Naive thymus-derived CD4-positive, alpha-beta T cell (primary cell): Measurements from ENCODE around the gene KRT34. TPM values are rescaled to one million over a fixed set of nuclear protein-coding genes. Genes with fewer than 3 reads are reported as not detected.

Experiments used
- ATAC-seq: fragments of 150-1000 bp; cut with Tn5 transposase; 2 replicates; pipeline ENCODE4 v1.10.0; 2021; ENCODE audit warnings: mild to moderate bottlenecking, moderate library complexity
- CTCF ChIA-PET: fragments of 350-600 bp; sonication (Branson Sonifier 250); formaldehyde crosslinking; loops from one replicate; lab custom pipeline; 2021; ENCODE audit warnings: antibody characterized with exemption; lab: Charles Lee
- POLR2A ChIA-PET: fragments of 350-600 bp; sonication (Branson Sonifier 250); formaldehyde crosslinking; loops from one replicate; lab custom pipeline; 2021; ENCODE audit warnings: antibody characterized with exemption, inconsistent platforms; lab: Charles Lee
- DNase-seq, 9 donors: peaks; one replicate each; pipeline versions ENCODE4 v3.0.0 to v3.0.0-alpha.2; 2020 to 2022; ENCODE audit warnings: mixed read lengths in 1 of 9
- H3K27ac ChIP-seq: one replicate; pipeline ENCODE4 v1.7.0; 2013; ENCODE audit warnings: mild to moderate bottlenecking, low read depth, low read length, moderate library complexity
- H3K27me3 ChIP-seq, 2 donors: one replicate each; pipeline ENCODE4 v1.7.0; 2013; ENCODE audit warnings: low read length in 2 of 2, mild to moderate bottlenecking in 2 of 2, moderate library complexity in 2 of 2; ENCODE audit not compliant: control insufficient read depth in 2 of 2, insufficient read depth in 2 of 2
- H3K36me3 ChIP-seq, 3 experiments: 1 replicate in 2 of 3; 2 replicates in 1 of 3; pipeline ENCODE4 v1.7.0; 2013; ENCODE audit warnings: low read length in 3 of 3, mild to moderate bottlenecking in 3 of 3, moderate library complexity in 1 of 3; ENCODE audit not compliant: insufficient read depth in 3 of 3, control insufficient read depth in 2 of 3
- H3K4me1 ChIP-seq, 2 donors: one replicate each; pipeline ENCODE4 v1.7.0; 2013; ENCODE audit warnings: low read length in 2 of 2, mild to moderate bottlenecking in 2 of 2, moderate library complexity in 1 of 2; ENCODE audit not compliant: control insufficient read depth in 2 of 2, insufficient read depth in 2 of 2
- H3K4me3 ChIP-seq: 2 replicates; pipeline ENCODE4 v1.7.0; 2013; ENCODE audit warnings: mild to moderate bottlenecking, low read length
- H3K9me3 ChIP-seq, 3 experiments: 1 replicate in 2 of 3; 2 replicates in 1 of 3; pipeline ENCODE4 v1.7.0; 2013; ENCODE audit warnings: low read length in 3 of 3; ENCODE audit not compliant: control insufficient read depth in 2 of 3
- H3K27ac Mint-ChIP-seq, 9 donors: one replicate each; pipeline ENCODE4 v1.8.0; 2020 to 2022; ENCODE audit warnings: mixed read lengths in 9 of 9, mild to moderate bottlenecking in 8 of 9, moderate library complexity in 5 of 9, inconsistent platforms in 2 of 9
- H3K27me3 Mint-ChIP-seq, 5 donors: one replicate each; pipeline ENCODE4 v1.8.0; 2021 to 2022; ENCODE audit warnings: mixed read lengths in 5 of 5, mild to moderate bottlenecking in 1 of 5
- H3K36me3 Mint-ChIP-seq, 5 donors: one replicate each; pipeline ENCODE4 v1.8.0; 2020 to 2022; ENCODE audit warnings: mixed read lengths in 5 of 5, mild to moderate bottlenecking in 3 of 5, inconsistent platforms in 1 of 5
- H3K4me1 Mint-ChIP-seq, 7 donors: one replicate each; pipeline ENCODE4 v1.8.0; 2020 to 2022; ENCODE audit warnings: mixed read lengths in 7 of 7, mild to moderate bottlenecking in 3 of 7, inconsistent platforms in 1 of 7
- H3K4me3 Mint-ChIP-seq, 10 donors: one replicate each; pipeline ENCODE4 v1.8.0; 2020 to 2022; ENCODE audit warnings: mild to moderate bottlenecking in 10 of 10, mixed read lengths in 10 of 10, moderate library complexity in 6 of 10, inconsistent platforms in 2 of 10
- H3K9me3 Mint-ChIP-seq, 11 donors: one replicate each; pipeline ENCODE4 v1.8.0; 2020 to 2022; ENCODE audit warnings: mixed read lengths in 11 of 11, mild to moderate bottlenecking in 4 of 11, inconsistent platforms in 1 of 11, moderate library complexity in 1 of 11
- intact Hi-C, 2 donors: fragments of 100-400 bp; cut with micrococcal nuclease; formaldehyde crosslinking; loops; one replicate each; pipeline ENCODE4 v1.15.1; 2023
- polyA plus RNA-seq, 2 donors: library from polyadenylated mRNA; unstranded; fragments of 300-500 nt; fragmentation: Illumina TruSeq; gene quantifications; one replicate each; pipeline ENCODE4 v1.2.3, GENCODE V29; 2021
- total RNA-seq, 6 experiments: library from RNA in 5 of 6; stranded (reverse) in 5 of 6; gene quantifications; 1 replicate in 5 of 6; 2 replicates in 1 of 6; pipeline ENCODE4 v1.2.3 and lab custom pipeline; 2021 to 2026

The KRT34 gene
- total and polyA plus RNA-seq, 7 experiments from 2014 or later = not detected

- H3K27me3 ChIP-seq = no peaks in the 10 kb centered on the region
- peak overlapping the region in 1 of 9 donors; percentile 83 for H3K27ac Mint-ChIP-seq
These were observed 39.5 kb upstream of the KRT34 start for GRCh38 chr17:41421617-41422016.

DNA sequence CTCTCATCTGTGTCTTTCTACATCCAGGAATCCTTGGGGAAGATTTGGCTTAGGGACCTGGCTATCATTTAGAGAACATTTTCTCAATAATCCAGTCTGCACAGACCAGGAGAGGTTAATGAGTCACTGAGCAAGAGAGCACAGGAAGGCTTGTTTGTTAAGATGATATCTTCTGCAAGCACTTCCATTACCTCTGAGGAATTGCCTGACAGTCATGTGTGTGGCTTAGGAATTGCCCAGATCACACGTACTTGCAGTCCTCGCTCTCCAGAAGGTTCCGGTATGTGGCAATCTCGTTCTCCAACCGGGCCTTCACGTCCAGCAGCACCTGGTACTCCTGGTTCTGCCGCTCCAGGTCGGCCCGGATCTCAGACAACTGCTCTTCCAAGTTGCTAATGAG, 39.0 kb upstream of the KRT34 start:
- intact Hi-C loops = no loop called here
- peak overlapping the region in 1 of 9 donors; percentile 83 for H3K27ac Mint-ChIP-seq

More at GRCh38 chr17:41421617-41422016, 39.5 kb upstream of the KRT34 start:
- H3K9me3 Mint-ChIP-seq = no peaks in the 10 kb centered on the region
- intact Hi-C loops = no loop called here
- H3K36me3 Mint-ChIP-seq = no peaks in the 10 kb centered on the region
- H3K4me3 Mint-ChIP-seq = no peak overlapping the region
- H3K36me3 ChIP-seq = no peaks in the 10 kb centered on the region
- H3K4me1 ChIP-seq = peaks cover 0 to 6% of the 10 kb centered on the region in 2 donors
- H3K27ac ChIP-seq = no peak overlapping the region
- H3K4me3 ChIP-seq = no peak overlapping the region
- peaks cover 0 to 15% (median 9%) of the 10 kb centered on the region in 7 donors for H3K4me1 Mint-ChIP-seq
- ChIA-PET POLR2A (no interaction called here), CTCF (no interaction called here)
- no peak for DNase-seq
- no peaks in the 10 kb centered on the region for H3K9me3 ChIP-seq
- no peak for ATAC-seq
- peaks cover 0 to 2% (median 0%) of the 10 kb centered on the region in 5 donors for H3K27me3 Mint-ChIP-seq

GRCh38 chr17:41420134-41420533, 38.0 kb upstream of the KRT34 start:
- Histone ChIP-seq H3K27me3 (no peaks in the 10 kb centered on the region), H3K27ac (no peak overlapping the region), H3K9me3 (no peaks in the 10 kb centered on the region), H3K4me1 (peaks cover 0 to 6% of the 10 kb centered on the region in 2 donors), H3K4me3 (no peak overlapping the region), H3K36me3 (no peaks in the 10 kb centered on the region)
- Mint-ChIP-seq H3K27ac (peak overlapping the region in 1 of 9 donors; percentile 84), H3K4me3 (no peak overlapping the region), H3K36me3 (no peaks in the 10 kb centered on the region), H3K9me3 (no peaks in the 10 kb centered on the region), H3K27me3 (no peaks in the 10 kb centered on the region), H3K4me1 (peaks cover 0 to 19% (median 9%) of the 10 kb centered on the region in 7 donors)
- POLR2A ChIA-PET = no interaction called here
- ATAC-seq (no peak), DNase-seq (no peak)
- intact Hi-C loops = no loop called here
- CTCF ChIA-PET = interaction anchor here (0.7 to 1.2 kb wide), 2 partner anchors 25 to 98 kb away, joined by 3 read pairs; no protein-coding TSS in a partner anchor

More for the DNA sequence above, 39.0 kb upstream of the KRT34 start:
- DNase-seq (no peak), ATAC-seq (no peak)
- POLR2A ChIA-PET = no interaction called here
- no peaks in the 10 kb centered on the region for H3K36me3 Mint-ChIP-seq
- Histone ChIP-seq H3K27ac (no peak overlapping the region), H3K9me3 (no peaks in the 10 kb centered on the region), H3K4me3 (no peak overlapping the region), H3K4me1 (peaks cover 0 to 6% of the 10 kb centered on the region in 2 donors), H3K36me3 (no peaks in the 10 kb centered on the region), H3K27me3 (no peaks in the 10 kb centered on the region)
- no peaks in the 10 kb centered on the region for H3K9me3 Mint-ChIP-seq
- peaks cover 0 to 2% (median 0%) of the 10 kb centered on the region in 5 donors for H3K27me3 Mint-ChIP-seq
- CTCF ChIA-PET = no interaction called here
- H3K4me1 Mint-ChIP-seq = peaks cover 0 to 19% (median 9%) of the 10 kb centered on the region in 7 donors
- no peak overlapping the region for H3K4me3 Mint-ChIP-seq

DNA sequence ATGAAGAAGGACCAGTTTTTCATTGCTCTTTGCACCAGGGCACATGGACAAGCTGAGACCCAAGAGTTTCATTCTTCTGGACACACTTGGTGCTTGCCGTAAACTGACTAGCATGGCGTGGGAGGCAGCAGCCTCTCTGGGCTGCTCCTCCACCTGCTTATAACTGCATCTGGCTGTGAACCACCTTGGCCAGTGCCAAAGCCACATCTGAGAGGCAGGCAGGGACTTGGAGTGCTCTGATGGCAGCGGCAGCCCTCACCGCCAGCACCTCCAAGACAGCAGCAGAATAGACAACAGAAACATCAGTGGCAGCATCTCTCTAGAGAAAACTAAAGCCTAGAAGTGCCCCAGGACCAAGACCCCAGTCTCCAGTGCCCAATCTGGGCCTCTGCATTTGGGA, 37.6 kb upstream of the KRT34 start:
- no peak overlapping the region for H3K4me3 Mint-ChIP-seq
- H3K4me1 Mint-ChIP-seq = peaks cover 0 to 19% (median 9%) of the 10 kb centered on the region in 7 donors
- Histone ChIP-seq H3K27ac (no peak overlapping the region), H3K4me1 (peaks cover 0 to 6% of the 10 kb centered on the region in 2 donors), H3K27me3 (no peaks in the 10 kb centered on the region), H3K4me3 (no peak overlapping the region), H3K9me3 (no peaks in the 10 kb centered on the region), H3K36me3 (no peaks in the 10 kb centered on the region)
- H3K27me3 Mint-ChIP-seq = no peaks in the 10 kb centered on the region
- ChIA-PET POLR2A (no interaction called here), CTCF (interaction anchor here (0.7 to 1.2 kb wide), 2 partner anchors 25 to 97 kb away, joined by 3 read pairs; no protein-coding TSS in a partner anchor)
- DNase-seq (no peak), ATAC-seq (no peak)
- H3K27ac Mint-ChIP-seq = no peak overlapping the region
- intact Hi-C loops = no loop called here
- no peaks in the 10 kb centered on the region for H3K9me3 Mint-ChIP-seq
- no peaks in the 10 kb centered on the region for H3K36me3 Mint-ChIP-seq

DNA sequence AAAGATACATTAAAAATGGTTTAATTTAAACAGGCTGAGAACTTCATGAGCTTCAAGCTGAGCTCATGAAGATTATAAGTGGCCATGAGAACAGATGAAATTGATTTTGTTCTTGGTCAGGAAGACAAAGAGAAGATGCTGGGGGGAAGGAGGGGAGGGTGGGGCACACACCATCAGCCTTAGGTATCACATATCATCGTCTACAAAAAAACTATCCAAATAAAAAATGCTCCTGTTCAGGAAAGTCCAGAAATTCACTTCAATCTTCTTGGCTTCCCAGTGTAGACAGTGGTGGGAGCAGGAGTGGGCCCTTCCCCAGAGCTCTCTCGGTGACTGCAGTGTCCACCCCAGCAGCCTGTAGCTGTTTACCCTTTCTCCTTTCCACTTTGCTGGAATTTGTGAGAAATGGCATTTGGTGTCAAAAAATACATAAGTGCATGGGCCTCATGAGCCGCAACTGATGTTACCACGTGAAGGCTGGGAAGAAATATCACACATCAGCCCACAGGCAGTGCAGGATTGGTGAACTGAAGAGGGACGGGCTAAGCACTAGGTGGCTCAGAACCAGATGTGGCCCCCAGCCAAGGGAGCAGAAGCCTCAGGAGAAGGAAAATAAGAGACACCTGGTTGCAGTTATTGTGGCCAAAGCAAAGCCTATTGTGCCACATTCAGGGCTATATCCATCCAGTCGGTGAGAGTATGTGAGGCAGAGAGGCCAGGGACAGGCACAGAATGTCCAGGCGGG, 36.2 kb upstream of the KRT34 start:
- POLR2A ChIA-PET = interaction anchor here (0.6 to 1.8 kb wide), 2 partner anchors 9 to 28 kb away, joined by 3 to 5 read pairs; no protein-coding TSS in a partner anchor
- peaks cover 0 to 19% (median 9%) of the 10 kb centered on the region in 7 donors for H3K4me1 Mint-ChIP-seq
- Histone ChIP-seq H3K9me3 (no peaks in the 10 kb centered on the region), H3K27ac (no peak overlapping the region), H3K4me3 (no peak overlapping the region), H3K4me1 (peaks cover 0 to 6% of the 10 kb centered on the region in 2 donors), H3K27me3 (no peaks in the 10 kb centered on the region), H3K36me3 (no peaks in the 10 kb centered on the region)
- DNase-seq = no peak
- H3K4me3 Mint-ChIP-seq = no peak overlapping the region
- no peak for ATAC-seq
- CTCF ChIA-PET = no interaction called here
- intact Hi-C loops = no loop called here
- H3K36me3 Mint-ChIP-seq = no peaks in the 10 kb centered on the region
- H3K27ac Mint-ChIP-seq = peak overlapping the region in 3 of 9 donors; percentile 9 to 64 (median 58)
- no peaks in the 10 kb centered on the region for H3K27me3 Mint-ChIP-seq
- no peaks in the 10 kb centered on the region for H3K9me3 Mint-ChIP-seq

DNA sequence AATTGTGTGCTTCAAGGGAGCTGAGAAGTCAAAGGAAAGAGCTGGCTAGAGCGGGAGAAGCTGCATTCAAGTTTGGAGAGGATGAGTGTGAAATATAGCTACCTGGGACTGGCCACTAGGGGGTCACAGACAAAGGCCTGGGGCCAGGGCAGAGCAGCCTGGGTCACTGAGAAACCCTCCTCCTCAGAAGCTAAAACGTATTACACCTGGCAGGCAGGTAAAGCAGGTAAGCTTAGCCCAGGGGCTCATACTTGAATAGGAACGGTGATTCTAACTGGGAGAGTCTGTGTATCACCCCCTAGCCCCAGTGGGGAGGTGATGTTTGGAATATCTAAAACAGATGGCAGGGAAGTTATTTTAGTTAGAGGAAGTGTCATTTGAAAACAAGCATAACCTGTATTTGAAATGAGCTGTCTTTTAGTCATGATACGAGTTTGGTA, 35.5 kb upstream of the KRT34 start:
- no peaks in the 10 kb centered on the region for H3K9me3 ChIP-seq
- H3K27me3 Mint-ChIP-seq = no peaks in the 10 kb centered on the region
- no peaks in the 10 kb centered on the region for H3K27me3 ChIP-seq
- H3K4me1 ChIP-seq = peaks cover 0 to 6% of the 10 kb centered on the region in 2 donors
- DNase-seq (no peak), ATAC-seq (no peak)
- H3K27ac Mint-ChIP-seq = peak overlapping the region in 4 of 9 donors; percentile 9 to 64 (median 57)
- peaks cover 0 to 19% (median 9%) of the 10 kb centered on the region in 7 donors for H3K4me1 Mint-ChIP-seq
- H3K4me3 Mint-ChIP-seq = no peak overlapping the region
- no peak overlapping the region for H3K4me3 ChIP-seq
- no peaks in the 10 kb centered on the region for H3K36me3 Mint-ChIP-seq
- intact Hi-C loops = no loop called here
- ChIA-PET CTCF (no interaction called here), POLR2A (interaction anchor here (1.8 kb wide), 1 partner anchor 9 kb away, joined by 5 read pairs; no protein-coding TSS in a partner anchor)
- no peaks in the 10 kb centered on the region for H3K9me3 Mint-ChIP-seq
- H3K27ac ChIP-seq = no peak overlapping the region
- H3K36me3 ChIP-seq = no peaks in the 10 kb centered on the region
